ENCODE data around the gene TIMMDC1.

DNA sequence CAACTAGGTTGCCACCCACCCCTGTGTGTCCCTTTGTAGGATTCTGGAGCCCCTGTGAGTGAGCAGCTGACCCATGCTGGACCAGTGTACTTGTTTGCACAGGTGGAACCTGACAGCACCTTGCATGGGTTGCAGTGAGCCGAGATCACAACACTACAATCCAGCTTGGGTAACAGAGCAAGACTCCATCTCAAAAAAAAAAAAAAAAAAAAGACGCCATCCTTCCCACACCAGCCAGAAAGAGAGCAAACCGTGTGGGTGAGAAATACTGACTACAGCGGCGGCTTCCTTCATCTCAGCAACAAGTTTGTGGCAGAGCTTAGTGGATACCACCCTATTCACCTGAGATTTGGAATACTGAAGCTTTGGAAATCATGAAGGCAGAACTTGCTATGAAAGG, 61.8 kb downstream of the TIMMDC1 start:
- TF ChIP-seq CTCF (IDR thresholded peaks at IDR 0.05): no peak
- TF ChIP-seq POLR2A (IDR thresholded peaks at IDR 0.05): no peak
- no peak for TF ChIP-seq POLR2AphosphoS5 (IDR thresholded peaks at IDR 0.05; ENCODE audit: insufficient read depth in 1 of 2, low read depth in 1 of 2)
